NCI-H748 treated with DMSO at 0.1 percent for 48 hours (cell line): ENCODE results near the gene RAB3IP.

Experiments used
- DNase-seq: peaks from one replicate; lab custom pipeline; 2025; lab: John Stamatoyannopoulos, UW

The RAB3IP gene

DNA sequence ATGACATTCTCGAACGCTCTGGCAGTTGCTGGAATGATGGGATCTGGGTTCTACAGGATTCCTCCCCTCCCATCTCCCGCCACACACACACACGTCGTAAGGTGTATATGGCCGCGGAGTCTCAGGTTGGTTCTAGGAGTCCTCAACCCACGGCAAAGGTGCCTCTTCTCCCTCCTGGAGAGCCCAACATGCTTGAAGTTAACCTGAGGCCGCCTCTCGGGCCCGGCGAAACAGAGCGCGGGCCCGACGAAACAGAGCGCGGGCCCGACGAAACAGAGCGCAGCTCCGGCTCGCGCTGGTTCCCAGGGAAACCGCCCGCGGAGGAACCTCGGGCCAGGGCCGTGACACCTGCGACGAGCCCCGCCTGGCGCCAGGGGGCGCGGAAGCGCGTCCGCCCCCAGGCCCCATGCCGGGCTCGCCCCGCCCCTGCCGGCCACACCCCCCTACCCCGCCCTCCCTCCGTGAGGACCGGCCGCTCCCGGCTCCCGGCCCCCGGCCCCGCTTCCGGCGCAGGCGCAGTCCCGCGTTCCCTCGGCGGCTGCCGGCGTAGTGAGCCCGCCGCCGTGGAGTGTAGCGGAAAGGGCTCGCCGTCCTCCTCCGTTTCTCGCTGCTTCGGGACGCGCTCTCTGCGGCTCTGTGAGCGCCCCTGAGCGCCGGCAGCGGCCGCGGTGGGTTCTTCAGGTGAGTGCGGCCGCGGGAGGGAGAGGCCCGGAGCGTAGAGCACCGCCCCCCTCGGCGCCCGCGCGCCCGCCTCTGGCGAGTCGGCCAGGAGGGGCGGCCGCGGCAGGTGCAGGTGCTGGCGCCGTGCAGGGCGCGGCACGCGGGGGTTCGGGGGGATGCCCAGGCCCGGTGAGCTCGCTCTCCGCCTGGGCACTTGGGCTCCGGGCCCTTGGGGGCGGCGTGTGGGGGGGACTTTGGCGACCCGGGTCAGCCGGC is at the start of gene RAB3IP:
RAB3IP (plus strand) TSS at position 510 of the 936 bp plus-strand sequence. CDS start 16,549 bp downstream, outside the sequence.
- peak; percentile 90 for DNase-seq

DNA sequence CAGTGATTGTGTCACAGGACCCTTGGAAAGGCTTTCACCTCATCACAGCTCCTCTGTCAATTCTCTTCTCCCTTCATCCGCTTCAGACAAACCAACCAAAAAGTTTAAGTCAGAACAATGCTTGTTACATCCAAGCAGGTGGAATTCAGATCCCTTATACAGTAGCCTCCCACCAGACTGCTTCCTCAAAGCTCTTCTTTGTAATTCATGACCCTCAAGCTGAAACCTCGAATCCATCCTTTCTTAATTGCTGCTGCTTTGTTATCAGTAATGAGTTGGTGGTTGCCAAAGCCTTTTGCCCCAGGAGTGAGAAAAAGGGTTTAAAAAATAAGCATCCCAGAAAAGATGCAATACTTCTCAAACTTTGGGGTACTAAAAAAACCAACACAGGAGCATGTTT is 49.0 kb upstream of the RAB3IP start:
- DNase-seq: no peak

DNA sequence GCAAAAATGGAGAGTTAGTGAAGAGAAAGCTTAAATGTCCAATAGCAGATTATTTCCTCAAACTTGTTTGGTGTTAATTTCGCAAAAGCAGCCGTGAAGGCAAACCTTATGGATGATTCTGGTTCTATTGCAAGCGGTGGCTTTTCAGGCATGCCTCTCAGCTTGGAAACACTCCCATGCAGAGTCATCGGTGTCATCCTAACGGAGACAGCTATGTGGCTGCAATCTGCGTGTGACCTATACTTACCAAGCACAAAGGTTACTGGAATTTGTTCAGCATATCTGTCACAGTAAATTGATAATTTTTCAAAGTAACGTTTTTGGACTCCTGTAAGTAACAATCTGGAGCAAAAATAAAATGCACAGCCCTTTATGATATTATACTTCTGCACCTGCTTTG is 44.5 kb upstream of the RAB3IP start:
- no peak for DNase-seq

DNA sequence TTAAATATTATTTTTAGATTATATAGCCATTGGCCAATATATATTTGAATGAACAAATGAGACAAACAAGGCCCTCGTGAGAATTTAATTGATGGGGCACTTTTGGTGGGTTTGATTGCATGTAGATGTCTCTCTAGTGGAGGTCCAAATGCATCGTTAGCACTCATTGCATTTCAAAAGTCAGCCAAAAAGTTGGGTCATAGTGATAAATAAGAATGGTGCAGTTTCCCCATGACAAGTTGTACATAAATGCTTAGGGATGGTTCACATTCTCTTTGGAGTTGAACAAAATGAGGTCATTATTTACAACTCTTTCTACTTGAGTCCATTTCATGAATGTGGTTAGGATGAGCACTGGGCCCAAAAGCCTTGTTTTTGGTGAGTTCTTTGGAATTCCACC is 40.6 kb upstream of the RAB3IP start:
- DNase-seq: no peak

GRCh38 chr12:69698769-69699540 is 39.7 kb upstream of the RAB3IP start, which contains the start of gene BEST3:
BEST3 (minus strand) TSS chr12:69699303; CDS start chr12:69697798, 1,505 bp downstream.
- DNase-seq: peak; percentile 96

- DNase-seq: no peak
Observed at GRCh38 chr12:69701826-69702225, 36.8 kb upstream of the RAB3IP start.

- DNase-seq: no peak
Observed at GRCh38 chr12:69703146-69703642, 35.5 kb upstream of the RAB3IP start.

DNA sequence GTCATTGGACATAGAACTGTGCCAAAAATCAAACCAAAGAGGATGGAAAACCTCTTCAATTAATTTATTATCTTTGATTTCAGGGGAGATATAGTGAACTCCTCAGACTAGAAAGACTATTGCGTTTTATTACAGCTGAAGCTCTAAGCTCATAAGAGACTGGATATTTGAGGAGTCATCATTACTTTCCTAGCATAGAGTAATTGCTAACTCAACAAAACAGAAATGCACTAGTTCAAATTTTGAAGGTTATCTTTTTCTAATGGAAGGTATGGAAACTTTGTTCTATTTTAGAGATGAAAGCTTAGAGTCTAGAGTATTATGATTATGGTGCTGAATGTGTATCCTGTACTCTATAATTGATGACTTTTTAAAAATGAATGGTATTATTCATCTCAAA is 34.3 kb upstream of the RAB3IP start:
- no peak for DNase-seq

- DNase-seq: no peak
Observed at GRCh38 chr12:69708649-69709048, 30.0 kb upstream of the RAB3IP start.

DNA sequence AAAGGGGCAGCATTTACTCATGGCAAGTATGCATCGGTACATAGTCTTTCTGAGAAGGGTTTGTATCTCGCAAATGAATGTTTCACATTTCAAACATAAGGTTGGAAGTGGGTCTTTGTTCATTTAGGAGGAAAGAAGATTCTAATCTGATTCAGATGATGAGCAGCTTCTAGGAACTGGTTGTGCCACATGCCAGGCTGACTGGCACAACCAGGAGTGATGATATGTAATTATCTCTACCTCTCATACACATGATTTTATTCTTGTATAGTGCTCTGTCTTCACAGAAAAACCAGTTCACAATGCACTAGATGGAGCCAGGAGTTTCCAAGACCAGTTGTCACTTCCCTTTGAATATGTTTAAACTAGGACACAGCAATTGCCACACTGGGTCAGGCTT is 25.8 kb upstream of the RAB3IP start:
- DNase-seq: no peak

DNA sequence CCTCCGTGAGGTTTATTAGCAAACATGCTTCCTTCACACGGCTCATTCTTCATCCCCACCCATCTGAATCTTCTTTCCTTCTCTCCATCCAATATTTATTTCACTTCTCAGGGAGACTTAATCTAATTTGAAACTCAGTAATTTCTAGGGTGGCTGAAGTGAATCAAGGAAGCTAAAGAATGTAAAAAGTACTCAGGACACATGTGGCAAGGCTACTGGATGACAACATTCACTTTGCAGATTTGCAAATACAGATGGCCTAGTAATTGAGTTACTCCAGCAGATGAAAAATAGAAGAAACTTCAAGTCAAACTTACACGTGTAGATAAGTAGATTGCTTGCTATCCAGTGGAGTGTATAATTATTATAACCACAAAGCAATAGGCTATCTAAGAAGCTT is 24.1 kb upstream of the RAB3IP start:
- DNase-seq: no peak

DNA sequence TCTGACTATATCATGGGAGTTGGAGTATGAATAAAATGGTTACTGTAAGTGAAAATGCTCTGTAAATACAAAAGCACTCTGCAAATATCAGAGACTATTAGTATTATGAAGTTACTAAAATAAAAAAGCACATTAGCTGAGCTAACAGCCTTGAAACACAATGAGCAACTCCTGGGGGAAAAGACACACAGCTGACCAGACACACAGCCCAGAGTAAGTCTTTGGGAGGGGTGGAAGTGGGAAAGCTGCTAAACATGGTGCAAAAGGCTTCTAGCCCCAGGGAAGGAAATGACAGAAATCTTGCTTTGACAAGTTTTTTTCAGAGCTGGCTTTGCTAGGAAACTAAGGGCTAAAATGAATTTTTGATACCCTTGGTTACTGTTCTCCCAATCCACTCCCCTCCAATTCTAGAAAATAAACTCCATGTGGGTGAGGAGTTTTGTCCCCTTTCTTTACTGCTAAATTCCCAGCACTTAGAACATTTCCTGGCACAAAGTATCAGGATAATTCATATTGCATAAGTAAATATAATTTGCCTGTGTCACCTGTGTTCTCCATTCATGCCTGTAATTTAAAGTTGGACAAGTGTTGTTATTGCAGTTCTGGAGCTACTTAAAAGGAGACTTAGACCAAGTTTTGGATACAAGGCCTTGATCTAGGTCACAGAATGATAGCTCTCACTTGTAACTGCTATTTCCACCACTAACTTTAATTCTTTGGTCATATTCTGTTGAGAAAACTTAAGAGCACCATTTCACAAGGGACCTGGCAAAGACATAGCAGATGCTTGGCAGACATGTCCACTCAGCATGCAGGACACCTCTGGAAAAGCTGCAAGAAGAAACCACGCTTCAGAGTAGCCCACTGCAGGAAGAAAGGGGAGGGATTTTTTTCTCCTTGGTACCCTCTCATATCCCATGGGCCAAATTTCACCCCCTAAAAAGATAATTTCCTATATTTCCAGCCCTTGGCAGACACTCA is 19.0 kb upstream of the RAB3IP start:
- DNase-seq: peak; percentile 30

DNA sequence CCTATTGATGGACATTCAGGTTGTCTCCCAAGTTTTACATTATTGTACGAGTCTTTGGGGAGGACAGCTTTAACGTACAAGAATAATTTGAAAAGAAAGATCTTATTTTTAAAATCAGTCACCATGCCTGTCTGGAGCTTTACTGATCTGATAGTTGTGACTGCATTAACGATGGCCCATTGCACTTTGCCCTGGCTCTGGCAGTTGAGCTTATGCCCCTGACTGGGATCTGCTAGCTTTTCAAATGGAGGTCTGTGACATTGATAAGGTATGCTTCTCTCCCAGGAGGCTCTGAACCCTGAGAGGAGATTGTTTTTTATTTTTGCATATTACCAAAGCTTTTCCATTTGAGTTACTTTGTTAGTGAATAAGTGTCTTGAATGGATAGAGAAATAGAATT is 17.9 kb upstream of the RAB3IP start:
- no peak for DNase-seq

DNA sequence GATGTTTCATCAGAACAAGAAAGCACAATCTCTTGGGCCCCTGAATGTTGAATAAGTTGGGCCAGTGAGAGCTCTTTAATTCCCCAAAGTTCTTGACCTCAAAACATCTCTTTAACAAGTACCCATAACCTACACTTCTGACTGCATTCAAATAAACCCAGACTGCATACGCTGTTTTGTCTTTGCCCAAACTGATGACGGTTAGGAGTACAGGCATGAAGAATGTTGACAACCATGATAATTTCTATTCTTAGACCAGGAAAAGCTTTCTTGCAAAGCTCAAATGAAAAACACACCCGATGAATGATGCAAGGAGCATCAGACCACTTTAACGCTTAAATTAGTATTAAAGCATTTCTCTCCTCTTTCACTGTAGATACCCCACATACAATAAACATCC is 11.7 kb upstream of the RAB3IP start:
- no peak for DNase-seq

- DNase-seq: no peak
Observed at GRCh38 chr12:69732088-69732487, 6.6 kb upstream of the RAB3IP start.

- no peak for DNase-seq
Observed at GRCh38 chr12:69733638-69734037, 5.0 kb upstream of the RAB3IP start.

DNA sequence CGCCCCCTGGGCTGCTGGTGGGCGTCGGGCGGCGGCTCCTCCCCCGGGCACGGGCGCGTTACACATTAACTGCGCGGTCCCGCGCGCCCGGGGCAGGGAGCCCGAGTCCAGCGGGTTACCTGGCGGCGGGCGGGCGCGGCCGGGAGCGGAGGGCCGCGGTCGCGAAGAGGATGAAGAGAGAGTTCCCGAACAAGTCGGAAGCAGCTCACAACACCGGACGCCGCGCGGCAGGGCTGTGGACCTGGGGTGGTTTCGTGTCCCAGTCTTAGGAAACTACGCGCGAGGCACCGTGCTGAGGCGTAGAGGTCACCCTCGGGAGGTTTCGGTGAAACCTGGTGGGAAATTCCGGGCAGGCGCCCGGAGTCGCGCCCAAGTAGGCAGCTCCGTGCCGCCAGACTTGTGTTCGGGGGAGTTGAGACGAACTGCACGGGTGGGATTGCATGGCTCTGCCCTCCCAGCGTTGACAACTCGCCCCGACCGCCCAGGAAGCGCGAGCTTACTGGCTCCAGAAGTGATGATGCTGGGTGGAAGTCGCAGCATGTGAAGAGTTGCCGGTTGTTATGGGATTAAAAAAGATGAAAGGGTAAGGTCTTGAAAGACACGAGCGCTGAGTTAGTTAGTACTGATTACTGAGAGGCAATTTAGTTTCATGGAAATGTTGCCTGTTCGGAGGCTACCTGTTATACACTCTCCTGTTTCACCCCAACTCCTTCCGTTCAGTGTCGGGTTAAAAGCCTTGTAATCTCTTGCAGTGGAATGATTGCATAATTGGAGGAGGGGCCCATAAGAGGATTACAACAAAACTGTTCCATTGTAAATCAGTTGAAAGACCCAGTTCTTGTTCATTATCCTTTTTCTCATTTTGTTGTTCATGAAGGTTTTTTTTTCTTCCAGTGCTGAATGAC is 879 bp downstream of the RAB3IP start:
- peak; percentile 73 for DNase-seq

- DNase-seq: no peak
Observed at GRCh38 chr12:69744109-69744508, 5.4 kb downstream of the RAB3IP start.

DNA sequence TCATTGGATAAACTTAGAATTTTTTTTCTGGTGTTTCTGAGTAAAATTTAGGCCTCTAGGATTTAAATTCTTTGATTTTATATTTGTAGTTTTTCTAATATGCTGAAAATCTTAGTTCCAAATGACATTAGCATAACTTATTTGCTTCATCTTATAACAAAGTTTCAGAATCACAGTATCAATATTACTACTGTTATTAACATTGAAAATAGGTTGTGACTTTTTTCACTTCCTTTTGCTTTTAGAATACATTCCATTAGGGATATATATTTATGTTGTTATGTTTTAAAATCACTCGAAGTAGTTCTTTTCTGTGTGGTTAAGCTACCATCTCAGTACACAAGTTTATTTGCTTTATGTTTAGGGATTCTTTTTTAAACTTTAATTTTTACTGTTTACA is 12.8 kb downstream of the RAB3IP start:
- DNase-seq: no peak

DNA sequence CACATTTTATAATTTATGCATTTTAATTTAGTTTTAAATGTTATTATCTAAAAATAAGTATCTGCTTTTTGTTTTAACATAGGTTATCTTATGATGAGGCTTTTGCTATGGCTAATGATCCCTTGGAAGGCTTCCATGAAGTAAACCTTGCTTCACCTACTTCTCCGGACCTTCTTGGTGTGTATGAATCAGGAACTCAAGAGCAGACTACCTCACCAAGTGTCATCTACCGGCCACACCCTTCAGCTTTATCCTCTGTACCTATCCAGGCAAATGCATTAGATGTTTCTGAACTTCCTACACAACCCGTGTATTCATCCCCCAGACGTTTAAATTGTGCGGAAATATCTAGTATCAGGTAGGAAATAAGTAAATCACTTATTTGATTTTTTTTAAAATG is 16.6 kb downstream of the RAB3IP start:
- no peak for DNase-seq
